Ovary (tissue), 3 donors: ENCODE data around the gene GRAP2.

Experiments used
- CTCF ChIP-seq, 3 donors: fragments of 450-650 bp in 2 of 3; fragments of 200-600 bp in 1 of 3; IDR thresholded peaks; one replicate each; pipeline versions ENCODE4 v1.5.1 to v1.8.0; 2016 to 2022; ENCODE audit warnings: antibody characterized with exemption in 3 of 3, mild to moderate bottlenecking in 1 of 3
- EP300 ChIP-seq: sonication (generic); formaldehyde crosslinking; IDR thresholded peaks from one replicate; pipeline ENCODE4 v1.6.1; 2017; ENCODE audit warnings: antibody characterized with exemption
- POLR2A ChIP-seq: fragments of 450-650 bp; IDR thresholded peaks from one replicate; pipeline ENCODE4 v1.6.1; 2017; ENCODE audit warnings: antibody characterized with exemption, mild to moderate bottlenecking, moderate library complexity
- donor health status: DM: no; HTN: no; CAD: no.

- TF ChIP-seq EP300 (no peak), CTCF (IDR thresholded peaks at IDR 0.05) (no peak), POLR2A (no peak)
These were observed 101.1 kb downstream of the GRAP2 start for GRCh38 chr22:40001800-40002577.
